WTC11 (cell line): ENCODE data around the gene ZNF438. TPM values are rescaled to one million over a fixed set of nuclear protein-coding genes. Genes with fewer than 3 reads are reported as not detected.

Source experiments
- ATAC-seq: fragments of 200-7000 bp; cut with Tn5 transposase; 2 replicates; pipeline ENCODE4 v1.10.0; 2021; ENCODE audit warnings: mild to moderate bottlenecking, moderate library complexity
- CTCF ChIA-PET: fragments of 300-600 bp; sonication (Branson Sonifier 250); formaldehyde crosslinking; loops from one replicate; lab custom pipeline; 2021; ENCODE audit warnings: antibody characterized with exemption; lab: Charles Lee
- POLR2A ChIA-PET: fragments of 350-600 bp; sonication (Branson Sonifier 250); formaldehyde crosslinking; loops from one replicate; lab custom pipeline; 2021; ENCODE audit warnings: antibody characterized with exemption; lab: Charles Lee
- DNase-seq: peaks from one replicate; pipeline ENCODE4 v3.0.0; 2021; ENCODE audit warnings: low spot score
- H3K27ac Mint-ChIP-seq: 2 replicates; pipeline ENCODE4 v1.8.0; 2021; ENCODE audit warnings: mixed read lengths
- H3K27me3 Mint-ChIP-seq: 2 replicates; pipeline ENCODE4 v1.8.0; 2021; ENCODE audit warnings: low read depth, mild to moderate bottlenecking, moderate library complexity, mixed read lengths
- H3K36me3 Mint-ChIP-seq: 2 replicates; pipeline ENCODE4 v1.8.0; 2021; ENCODE audit warnings: mixed read lengths
- H3K4me1 Mint-ChIP-seq: 2 replicates; pipeline ENCODE4 v1.8.0; 2022; ENCODE audit warnings: mixed read lengths
- H3K4me3 Mint-ChIP-seq: 2 replicates; pipeline ENCODE4 v1.8.0; 2021; ENCODE audit warnings: mild to moderate bottlenecking, moderate library complexity, mixed read lengths
- H3K9me3 Mint-ChIP-seq: 2 replicates; pipeline ENCODE4 v1.8.0; 2021; ENCODE audit warnings: mixed read lengths
- ATF1 ChIP-seq: sonication (generic); formaldehyde crosslinking; IDR thresholded peaks from 2 replicates; pipeline ENCODE4 v1.8.1; 2023; ENCODE audit warnings: mild to moderate bottlenecking, moderate library complexity, missing genetic modification reagents
- CREB1 ChIP-seq: sonication (generic); formaldehyde crosslinking; IDR thresholded peaks from 2 replicates; pipeline ENCODE4 v1.8.0; 2023; ENCODE audit warnings: mild to moderate bottlenecking, missing genetic modification reagents
- E2F5 ChIP-seq: sonication (generic); formaldehyde crosslinking; IDR thresholded peaks from 2 replicates; pipeline ENCODE4 v1.8.1; 2022; ENCODE audit warnings: mild to moderate bottlenecking, moderate library complexity, missing genetic modification reagents
- ERG ChIP-seq: fragments of 250-450 bp; sonication (Bioruptor Pico); IDR thresholded peaks from 2 replicates; pipeline ENCODE4 v1.8.0; 2021; ENCODE audit warnings: mild to moderate bottlenecking
- ETV6 ChIP-seq: sonication (generic); formaldehyde crosslinking; IDR thresholded peaks from 2 replicates; pipeline ENCODE4 v1.8.1; 2022; ENCODE audit warnings: mild to moderate bottlenecking, missing genetic modification reagents
- FOXJ3 ChIP-seq: sonication (generic); formaldehyde crosslinking; IDR thresholded peaks from 2 replicates; pipeline ENCODE4 v1.9.0; 2021; ENCODE audit warnings: missing genetic modification reagents, mild to moderate bottlenecking, borderline replicate concordance
- FOXK1 ChIP-seq: sonication (generic); formaldehyde crosslinking; IDR thresholded peaks from 2 replicates; pipeline ENCODE4 v1.8.0; 2022; ENCODE audit warnings: mild to moderate bottlenecking, moderate library complexity, missing genetic modification reagents
- FOXP4 ChIP-seq: sonication (generic); formaldehyde crosslinking; IDR thresholded peaks from 2 replicates; pipeline ENCODE4 v1.8.0; 2022; ENCODE audit warnings: mild to moderate bottlenecking, missing genetic modification reagents
- GABPB1 ChIP-seq: sonication (generic); formaldehyde crosslinking; IDR thresholded peaks from 2 replicates; pipeline ENCODE4 v1.8.1; 2023; ENCODE audit warnings: mild to moderate bottlenecking, missing genetic modification reagents
- JAZF1 ChIP-seq: fragments of 250-450 bp; sonication (Bioruptor Pico); IDR thresholded peaks from 2 replicates; pipeline ENCODE4 v1.9.0; 2021; ENCODE audit warnings: moderate library complexity, mild to moderate bottlenecking, inconsistent platforms
- MLX ChIP-seq: sonication (generic); formaldehyde crosslinking; IDR thresholded peaks from 2 replicates; pipeline ENCODE4 v1.8.1; 2023; ENCODE audit warnings: mild to moderate bottlenecking, missing genetic modification reagents, moderate library complexity
- NFE2L1 ChIP-seq: sonication (generic); formaldehyde crosslinking; IDR thresholded peaks from 2 replicates; pipeline ENCODE4 v1.8.1; 2023; ENCODE audit warnings: missing genetic modification reagents
- PRRX2 ChIP-seq: fragments of 250-450 bp; sonication (Bioruptor Pico); IDR thresholded peaks from 2 replicates; pipeline ENCODE4 v1.8.0; 2021; ENCODE audit warnings: mild to moderate bottlenecking
- TEAD1 ChIP-seq: sonication (generic); formaldehyde crosslinking; IDR thresholded peaks from 2 replicates; pipeline ENCODE4 v1.8.0; 2022; ENCODE audit warnings: mild to moderate bottlenecking, missing genetic modification reagents
- ZBTB21 ChIP-seq: sonication (generic); formaldehyde crosslinking; IDR thresholded peaks from 2 replicates; pipeline ENCODE4 v1.8.1; 2023; ENCODE audit warnings: mild to moderate bottlenecking, missing genetic modification reagents, borderline replicate concordance
- ZNF121 ChIP-seq: sonication (generic); formaldehyde crosslinking; IDR thresholded peaks from 2 replicates; pipeline ENCODE4 v1.8.0; 2023; ENCODE audit warnings: missing genetic modification reagents
- ZNF219 ChIP-seq: sonication (generic); formaldehyde crosslinking; IDR thresholded peaks from 2 replicates; pipeline ENCODE4 v1.8.0; 2023; ENCODE audit warnings: missing genetic modification reagents, mild to moderate bottlenecking, borderline replicate concordance
- ZNF232 ChIP-seq: sonication (generic); formaldehyde crosslinking; IDR thresholded peaks from 2 replicates; pipeline ENCODE4 v1.8.0; 2022; ENCODE audit warnings: mild to moderate bottlenecking, missing genetic modification reagents
- ZNF263 ChIP-seq: sonication (generic); formaldehyde crosslinking; IDR thresholded peaks from 2 replicates; pipeline ENCODE4 v1.8.1; 2022; ENCODE audit warnings: low read depth, mild to moderate bottlenecking, moderate library complexity, missing genetic modification reagents
- ZNF317 ChIP-seq: sonication (generic); formaldehyde crosslinking; IDR thresholded peaks from 2 replicates; pipeline ENCODE4 v1.8.1; 2023; ENCODE audit warnings: low read depth, mild to moderate bottlenecking, moderate library complexity, missing genetic modification reagents, borderline replicate concordance
- ZNF423 ChIP-seq: fragments of 250-450 bp; sonication (Bioruptor Pico); IDR thresholded peaks from 2 replicates; pipeline ENCODE4 v2.1.2; 2022; ENCODE audit warnings: mild to moderate bottlenecking, moderate library complexity
- ZNF512 ChIP-seq: sonication (generic); formaldehyde crosslinking; IDR thresholded peaks from 2 replicates; pipeline ENCODE4 v1.8.1; 2022; ENCODE audit warnings: missing genetic modification reagents, borderline replicate concordance
- total RNA-seq: library from RNA; stranded (reverse); gene quantifications from 3 replicates; pipeline ENCODE4 v1.2.3, GENCODE V29; 2021

Gene ZNF438
- total RNA-seq, 1 experiment from 2014 or later: 1.9 TPM

- TF ChIP-seq FOXP4 (CRISPR knock-in tag) (no peak), NFE2L1 (no peak)
Observed at GRCh38 chr10:31037749-31038148, 6.1 kb upstream of the ZNF438 start (continued).

GRCh38 chr10:31036209-31036608, 4.5 kb upstream of the ZNF438 start:
- ATAC-seq (peak; percentile 47), DNase-seq (peak; percentile 39)
- POLR2A ChIA-PET: no interaction called here
- Mint-ChIP-seq H3K27ac (peak overlapping the region; percentile 87), H3K4me1 (peaks cover 36% of the 10 kb centered on the region), H3K27me3 (peaks cover 25% of the 10 kb centered on the region), H3K9me3 (0 out of 2 replicates have a peak, but pooled peaks cover 5% of the 10 kb centered on the region), H3K36me3 (no peaks in the 10 kb centered on the region), H3K4me3 (no peak overlapping the region)
- peak; percentile 20; the same call in 1 of the 2 replicates for TF ChIP-seq TEAD1 (CRISPR knock-in tag)
- TF ChIP-seq NFE2L1: no peak
- no peak for TF ChIP-seq MLX
- TF ChIP-seq ETV6 (CRISPR knock-in tag): peak; percentile 43; the same call in 1 of the 2 replicates
- TF ChIP-seq FOXP4 (CRISPR knock-in tag): peak; percentile 34; the same call in 1 of the 2 replicates
- 0 out of 2 replicates have a peak, but pooled peaks have one; percentile 36 for TF ChIP-seq ZNF423
- TF ChIP-seq ZBTB21 (CRISPR knock-in tag): 0 out of 2 replicates have a peak, but pooled peaks have one; percentile 59
- 0 out of 2 replicates have a peak, but pooled peaks have one; percentile 18 for TF ChIP-seq ZNF121 (CRISPR knock-in tag)
- TF ChIP-seq FOXJ3 (CRISPR knock-in tag): 0 out of 2 replicates have a peak, but pooled peaks have one; percentile 49
- peak; percentile 80 for TF ChIP-seq FOXK1 (CRISPR knock-in tag)
- TF ChIP-seq ERG (CRISPR knock-in tag): 0 out of 2 replicates have a peak, but pooled peaks have one; percentile 34
- TF ChIP-seq ZNF232: no peak
- CTCF ChIA-PET: interaction anchor here (0.8 kb wide), 1 partner anchor 414 kb away, joined by 3 read pairs; no protein-coding TSS in a partner anchor

- ChIA-PET POLR2A (no interaction called here), CTCF (interaction anchor here (0.6 to 1.1 kb wide), 4 partner anchors 48 to 1445 kb away, joined by 3 to 4 read pairs (median 3); no protein-coding TSS in a partner anchor)
- Mint-ChIP-seq H3K9me3 (0 out of 2 replicates have a peak, but pooled peaks cover 5% of the 10 kb centered on the region), H3K36me3 (no peaks in the 10 kb centered on the region), H3K4me3 (no peak overlapping the region), H3K27ac (no peak overlapping the region), H3K27me3 (peaks cover 33% of the 10 kb centered on the region), H3K4me1 (peaks cover 45% of the 10 kb centered on the region)
- DNase-seq (no peak), ATAC-seq (no peak)
- TF ChIP-seq JAZF1 (CRISPR knock-in tag): no peak
- TF ChIP-seq ATF1: no peak
- TF ChIP-seq GABPB1 (CRISPR knock-in tag): no peak
- no peak for TF ChIP-seq CREB1 (CRISPR knock-in tag)
- TF ChIP-seq ZNF219 (CRISPR knock-in tag): no peak
- TF ChIP-seq FOXP4 (CRISPR knock-in tag): no peak
- TF ChIP-seq ZNF263 (CRISPR knock-in tag): no peak
- no peak for TF ChIP-seq ZNF423
- TF ChIP-seq ZNF512 (CRISPR knock-in tag): no peak
- no peak for TF ChIP-seq ZNF317 (CRISPR knock-in tag)
- TF ChIP-seq E2F5 (CRISPR knock-in tag): no peak
- TF ChIP-seq PRRX2 (CRISPR knock-in tag): no peak
Observed at GRCh38 chr10:31035266-31035798, 3.7 kb upstream of the ZNF438 start.
